ENCODE results near the gene MSH3. TPM values are rescaled to one million over a fixed set of nuclear protein-coding genes. Genes with fewer than 3 reads are reported as not detected.

The MSH3 gene
- total RNA-seq, 4 donors from 2014 or later: 17.5 to 24.4 (median 21.2) TPM

DNA sequence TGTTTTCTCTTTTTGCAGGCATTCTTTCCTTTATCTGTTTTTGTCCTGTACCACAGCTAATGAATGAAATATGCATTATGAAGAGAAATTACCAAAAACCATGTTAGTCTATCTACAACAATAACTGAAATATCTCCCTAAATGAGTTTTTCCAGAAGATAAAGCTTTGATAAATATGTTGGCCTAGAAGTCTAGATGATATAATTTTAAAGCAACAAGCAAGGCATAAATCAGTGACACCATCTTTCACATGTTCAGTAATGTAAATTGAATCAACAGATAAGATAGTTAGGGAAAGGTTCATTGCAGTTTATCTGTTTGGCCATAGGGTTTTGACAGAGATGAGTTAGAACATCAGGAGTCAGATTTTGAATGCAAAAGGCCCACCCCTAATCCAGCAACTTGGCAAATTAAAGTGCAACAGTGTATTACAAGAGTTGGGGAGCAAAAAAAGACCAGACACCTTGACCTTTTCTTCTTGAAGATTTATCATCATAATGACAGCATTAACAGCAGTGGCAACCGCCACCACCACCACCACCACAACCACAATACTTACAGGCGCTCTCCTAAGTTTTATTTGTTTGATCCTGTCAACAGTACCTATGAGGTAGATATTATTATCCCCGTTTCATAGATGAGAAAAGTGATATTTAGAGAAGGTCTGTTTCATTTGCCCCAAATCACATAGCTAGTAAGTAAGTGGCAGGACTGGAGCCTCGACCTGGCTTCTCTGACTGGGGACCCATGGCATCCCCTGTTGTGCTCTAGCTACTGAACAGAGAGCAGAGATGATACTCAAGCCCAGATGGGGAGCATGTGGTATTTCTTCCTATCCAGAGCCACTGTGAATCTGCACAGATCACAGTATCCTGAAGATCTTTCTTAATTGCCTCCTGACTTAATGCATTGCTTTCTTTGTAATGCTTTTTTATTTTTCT is 123.2 kb downstream of the MSH3 start:
- no peak for TF ChIP-seq CTCF (IDR thresholded peaks at IDR 0.05; ENCODE audit: low read depth)

DNA sequence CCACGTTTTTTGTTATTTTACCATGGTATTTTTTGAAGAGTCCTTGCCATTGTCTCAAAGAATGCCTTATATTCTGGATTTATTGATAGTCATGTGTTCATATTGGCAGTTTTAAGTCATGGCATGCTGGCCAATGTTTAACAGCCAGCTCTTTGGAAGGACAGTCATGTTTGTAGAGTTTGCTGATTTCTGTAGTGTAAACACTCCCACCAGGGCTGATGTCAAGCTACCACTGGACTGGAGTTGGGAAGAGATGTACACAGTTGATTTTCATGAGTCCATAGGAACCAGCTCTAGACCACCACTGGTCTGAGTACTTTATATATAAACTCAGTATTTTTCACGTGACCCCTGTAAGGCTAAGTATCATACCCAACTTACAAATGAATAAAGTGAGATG is 125.6 kb downstream of the MSH3 start:
- no peak for TF ChIP-seq CTCF (IDR thresholded peaks at IDR 0.05; ENCODE audit: low read depth)

- TF ChIP-seq CTCF (IDR thresholded peaks at IDR 0.05; ENCODE audit: low read depth): no peak
Observed at GRCh38 chr5:80780761-80781285, 126.4 kb downstream of the MSH3 start.

GRCh38 chr5:80781356-80781755 is 126.9 kb downstream of the MSH3 start:
- no peak for TF ChIP-seq CTCF (IDR thresholded peaks at IDR 0.05; ENCODE audit: low read depth)

GRCh38 chr5:80782626-80783025 is 128.2 kb downstream of the MSH3 start:
- TF ChIP-seq CTCF (IDR thresholded peaks at IDR 0.05; ENCODE audit: low read depth): no peak

GRCh38 chr5:80784451-80784850 is 130.0 kb downstream of the MSH3 start:
- no peak for TF ChIP-seq CTCF (IDR thresholded peaks at IDR 0.05; ENCODE audit: low read depth)

- no peak for TF ChIP-seq CTCF (IDR thresholded peaks at IDR 0.05; ENCODE audit: low read depth)
Observed at GRCh38 chr5:80790698-80791097, 136.2 kb downstream of the MSH3 start.
